CD14-positive monocyte (primary cell): Measurements from ENCODE around the gene MRPL14. TPM values are rescaled to one million over a fixed set of nuclear protein-coding genes. Genes with fewer than 3 reads are reported as not detected.
A peak's percentile ranks its signal among the peaks of the same experiment; 100 is the strongest.
"Not testable (repeated sequence)": the region's sequence is repeated elsewhere in the genome, so short reads cannot be mapped to it uniquely, and the experiment has no call there.

Source experiments
- DNase-seq, 3 donors: peaks; one replicate each; pipeline ENCODE4 v3.0.0-alpha.2; 2011 to 2022
- H2AFZ ChIP-seq: 2 replicates; pipeline ENCODE4 v1.6.0; 2012; ENCODE audit warnings: mild to moderate bottlenecking, low read depth, low read length, inconsistent platforms; ENCODE audit not compliant: insufficient read depth, poor library complexity, severe bottlenecking
- H3K27ac ChIP-seq, 2 donors: 1 replicate in 1 of 2; 2 replicates in 1 of 2; pipeline ENCODE4 v1.5.1; 2012 to 2013; ENCODE audit warnings: low read length in 2 of 2, control low read depth in 1 of 2, inconsistent platforms in 1 of 2, low read depth in 1 of 2, mild to moderate bottlenecking in 1 of 2
- H3K27me3 ChIP-seq, 2 donors: one replicate each; pipeline versions ENCODE4 v1.6.0 to v1.6.1; 2011 to 2013; ENCODE audit warnings: low read length in 2 of 2; ENCODE audit not compliant: control insufficient read depth in 2 of 2, insufficient read depth in 2 of 2
- H3K36me3 ChIP-seq, 2 donors: replicated peaks in 1 of 2; 1 replicate in 1 of 2; 2 replicates in 1 of 2; pipeline versions ENCODE4 v1.5.1 to v1.6.1; 2012 to 2013; ENCODE audit warnings: low read length in 2 of 2, control low read depth in 1 of 2, inconsistent platforms in 1 of 2, mild to moderate bottlenecking in 1 of 2; ENCODE audit not compliant: insufficient read depth in 2 of 2, control insufficient read depth in 1 of 2
- H3K4me1 ChIP-seq, 2 donors: 1 replicate in 1 of 2; 2 replicates in 1 of 2; pipeline versions ENCODE4 v1.5.1 to v1.6.1; 2012 to 2013; ENCODE audit warnings: low read length in 2 of 2, control low read depth in 1 of 2, inconsistent platforms in 1 of 2, mild to moderate bottlenecking in 1 of 2, moderate library complexity in 1 of 2; ENCODE audit not compliant: insufficient read depth in 2 of 2, control insufficient read depth in 1 of 2
- H3K4me2 ChIP-seq: replicated peaks from 2 replicates; pipeline ENCODE3; 2012; ENCODE audit warnings: low read length, moderate library complexity, mild to moderate bottlenecking; ENCODE audit not compliant: poor library complexity, severe bottlenecking; ENCODE audit errors: extremely low read depth
- H3K4me3 ChIP-seq, 3 experiments: fragments of 200-600 bp in 1 of 3; sonication (generic) in 1 of 3; replicated peaks in 1 of 3; 1 replicate in 2 of 3; 2 replicates in 1 of 3; pipeline ENCODE4 v1.5.1; 2011 to 2013; ENCODE audit warnings: low read length in 3 of 3, mild to moderate bottlenecking in 3 of 3, control low read depth in 2 of 3, low read depth in 2 of 3, inconsistent platforms in 1 of 3, moderate library complexity in 1 of 3
- H3K79me2 ChIP-seq: 2 replicates; pipeline ENCODE4 v1.6.0; 2012; ENCODE audit warnings: mild to moderate bottlenecking, control low read depth, inconsistent platforms, low read length, moderate library complexity; ENCODE audit not compliant: insufficient read depth
- H3K9ac ChIP-seq: 2 replicates; pipeline ENCODE4 v1.6.0; 2017; ENCODE audit warnings: low read length, mild to moderate bottlenecking; ENCODE audit not compliant: insufficient read depth, poor library complexity, severe bottlenecking
- H3K9me3 ChIP-seq, 2 donors: replicated peaks in 1 of 2; 1 replicate in 1 of 2; 2 replicates in 1 of 2; pipeline versions ENCODE4 v1.5.1 to v1.6.1; 2012 to 2013; ENCODE audit warnings: low read length in 2 of 2, control low read depth in 1 of 2; ENCODE audit not compliant: control insufficient read depth in 1 of 2, insufficient read depth in 1 of 2
- H4K20me1 ChIP-seq: 2 replicates; pipeline ENCODE4 v1.6.0; 2012; ENCODE audit warnings: mild to moderate bottlenecking, low read length, control low read depth, moderate library complexity; ENCODE audit not compliant: insufficient read depth
- H3K27ac Mint-ChIP-seq, 7 donors: one replicate each; pipeline ENCODE4 v1.8.0; 2020; ENCODE audit warnings: mild to moderate bottlenecking in 7 of 7, mixed read lengths in 7 of 7, moderate library complexity in 6 of 7, inconsistent platforms in 2 of 7
- H3K27me3 Mint-ChIP-seq, 3 donors: one replicate each; pipeline ENCODE4 v1.8.0; 2021 to 2022; ENCODE audit warnings: low read depth in 3 of 3, mild to moderate bottlenecking in 3 of 3, mixed read lengths in 3 of 3, moderate library complexity in 3 of 3, inconsistent platforms in 1 of 3
- H3K36me3 Mint-ChIP-seq, 2 donors: one replicate each; pipeline ENCODE4 v1.8.0; 2020; ENCODE audit warnings: mixed read lengths in 2 of 2, inconsistent platforms in 1 of 2, mild to moderate bottlenecking in 1 of 2
- H3K4me1 Mint-ChIP-seq: one replicate; pipeline ENCODE4 v1.8.0; 2020; ENCODE audit warnings: mild to moderate bottlenecking, mixed read lengths
- H3K4me3 Mint-ChIP-seq, 2 donors: one replicate each; pipeline ENCODE4 v1.8.0; 2020; ENCODE audit warnings: mild to moderate bottlenecking in 2 of 2, mixed read lengths in 2 of 2, moderate library complexity in 1 of 2
- H3K9me3 Mint-ChIP-seq, 7 donors: one replicate each; pipeline ENCODE4 v1.8.0; 2020 to 2022; ENCODE audit warnings: mixed read lengths in 7 of 7, mild to moderate bottlenecking in 6 of 7, moderate library complexity in 6 of 7, inconsistent platforms in 2 of 7
- CTCF ChIP-seq: fragments of 200-600 bp; IDR thresholded peaks from one replicate; pipeline ENCODE4 v1.8.0; 2022; ENCODE audit warnings: antibody characterized with exemption, mild to moderate bottlenecking
- WGBS: methylation state at CpG from one replicate; pipeline ENCODE4 v1.1.5; 2013; ENCODE audit warnings: missing lambda C conversion rate; ENCODE audit not compliant: insufficient coverage; 5-methylcytosine and 5-hydroxymethylcytosine counted together
- intact Hi-C, 2 donors: fragments of 100-400 bp; cut with micrococcal nuclease; formaldehyde crosslinking; loops; one replicate each; pipeline versions ENCODE4 v1.15.0 to v1.15.1; 2023
- polyA plus RNA-seq, 3 donors: library from polyadenylated mRNA; depleted of rRNA in 1 of 3; unstranded in 2 of 3; stranded (reverse) in 1 of 3; fragments of 300-500 nt in 2 of 3; fragments of >200 nt in 1 of 3; fragmentation: Illumina TruSeq in 2 of 3; gene quantifications; 1 replicate in 2 of 3; 2 replicates in 1 of 3; pipeline ENCODE4 v1.2.3, GENCODE V29; 2012 to 2021

Gene MRPL14
- polyA plus RNA-seq, 3 donors: 18.5 to 91.5 (median 78.2) TPM

DNA sequence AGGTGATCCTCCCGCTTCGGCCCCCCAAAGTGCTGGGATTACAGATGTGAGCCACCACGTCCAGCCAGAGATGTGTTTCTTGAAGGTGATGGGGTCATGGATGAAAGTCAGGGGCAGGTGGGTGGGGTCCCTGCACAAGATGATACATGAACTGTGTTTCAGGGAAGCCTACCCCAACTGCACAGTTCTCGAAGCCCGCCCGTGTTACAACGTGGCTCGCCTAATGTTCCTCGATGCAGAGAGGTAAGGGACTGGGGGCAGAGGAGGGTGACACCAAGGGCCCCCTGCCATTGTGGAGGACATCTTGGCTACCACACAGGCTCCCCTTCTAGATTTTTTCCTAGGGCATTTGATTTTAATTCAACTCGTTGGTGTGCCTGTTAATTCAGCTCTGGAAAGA, 19.4 kb upstream of the MRPL14 start:
- peaks cover 62 to 74% of the 10 kb centered on the region in 2 donors for H3K36me3 Mint-ChIP-seq
- no peaks in the 10 kb centered on the region for H3K79me2 ChIP-seq
- H4K20me1 ChIP-seq: peaks cover 6% of the 10 kb centered on the region
- peaks cover 0 to 5% (median 3%) of the 10 kb centered on the region in 3 donors for H3K27me3 Mint-ChIP-seq
- TF ChIP-seq CTCF: no peak
- no peaks in the 10 kb centered on the region for H3K9me3 ChIP-seq
- no peak overlapping the region for H3K4me3 ChIP-seq
- peaks cover 0 to 2% (median 0%) of the 10 kb centered on the region in 7 donors for H3K9me3 Mint-ChIP-seq
- H3K27me3 ChIP-seq: no peaks in the 10 kb centered on the region
- peaks cover 31 to 74% of the 10 kb centered on the region in 2 donors for H3K36me3 ChIP-seq
- DNase-seq: no peak
- peaks cover 3% of the 10 kb centered on the region for H3K4me1 Mint-ChIP-seq
- H3K9ac ChIP-seq: no peak overlapping the region
- no peak overlapping the region for H2AFZ ChIP-seq
- H3K4me3 Mint-ChIP-seq: no peak overlapping the region
- H3K27ac ChIP-seq: no peak overlapping the region
- peak overlapping the region in 1 of 7 donors; percentile 40 for H3K27ac Mint-ChIP-seq
- 96% methylated on average over 5 of the region's 10 CpGs for WGBS
- H3K4me1 ChIP-seq: peaks cover 0 to 3% of the 10 kb centered on the region in 2 donors
- intact Hi-C loops: no loop called here
- H3K4me2 ChIP-seq: no peak overlapping the region

- Histone ChIP-seq H3K27me3 (no peaks in the 10 kb centered on the region), H4K20me1 (no peaks in the 10 kb centered on the region), H3K27ac (no peak overlapping the region), H3K79me2 (no peaks in the 10 kb centered on the region), H2AFZ (no peak overlapping the region), H3K36me3 (peaks cover 39 to 82% of the 10 kb centered on the region in 2 donors), H3K4me3 (no peak overlapping the region), H3K4me2 (no peak overlapping the region), H3K9ac (no peak overlapping the region), H3K4me1 (no peaks in the 10 kb centered on the region), H3K9me3 (no peaks in the 10 kb centered on the region)
- TF ChIP-seq CTCF: no peak
- DNase-seq: no peak
- intact Hi-C loops: no loop called here
- peaks cover under 1 to 3% (median 2%) of the 10 kb centered on the region in 3 donors for H3K27me3 Mint-ChIP-seq
- H3K4me1 Mint-ChIP-seq: no peaks in the 10 kb centered on the region
- peaks cover 69 to 83% of the 10 kb centered on the region in 2 donors for H3K36me3 Mint-ChIP-seq
- H3K4me3 Mint-ChIP-seq: no peak overlapping the region
- peak overlapping the region in 4 of 7 donors; percentile 4 to 57 (median 44) for H3K27ac Mint-ChIP-seq
- peaks cover 0 to 2% (median 0%) of the 10 kb centered on the region in 7 donors for H3K9me3 Mint-ChIP-seq
These were observed 18.6 kb upstream of the MRPL14 start for GRCh38 chr6:44145839-44146238.

GRCh38 chr6:44144536-44144935, 17.3 kb upstream of the MRPL14 start:
- intact Hi-C loops: loop anchor here in 1 of 2 donors (5.0 kb wide), 1 partner anchor 42 kb away; no protein-coding TSS in a partner anchor
- 95% methylated on average over 2 of the region's 3 CpGs for WGBS
- H3K27ac Mint-ChIP-seq, H3K4me1 ChIP-seq, H3K9ac ChIP-seq, H3K4me3 Mint-ChIP-seq, DNase-seq, H3K27ac ChIP-seq, H3K27me3 ChIP-seq, H3K9me3 ChIP-seq, H4K20me1 ChIP-seq, H3K4me2 ChIP-seq, H3K4me3 ChIP-seq, H2AFZ ChIP-seq, H3K9me3 Mint-ChIP-seq, H3K4me1 Mint-ChIP-seq, H3K27me3 Mint-ChIP-seq, H3K79me2 ChIP-seq: not testable (repeated sequence)
- peaks cover 47 to 86% of the 10 kb centered on the region in 2 donors for H3K36me3 ChIP-seq
- peaks cover 71 to 89% of the 10 kb centered on the region in 2 donors for H3K36me3 Mint-ChIP-seq
